Effector CD4-positive, alpha-beta T cell (primary cell): Measurements from ENCODE around the gene INPP4B.
"Not testable (repeated sequence)": the region's sequence is repeated elsewhere in the genome, so short reads cannot be mapped to it uniquely, and the experiment has no call there.

Experiments used
- DNase-seq: peaks from one replicate; pipeline ENCODE4 v3.0.0-alpha.2; 2020

The INPP4B gene

GRCh38 chr4:142406499-142406835 is 439.6 kb downstream of the INPP4B start:
- no peak for DNase-seq

DNA sequence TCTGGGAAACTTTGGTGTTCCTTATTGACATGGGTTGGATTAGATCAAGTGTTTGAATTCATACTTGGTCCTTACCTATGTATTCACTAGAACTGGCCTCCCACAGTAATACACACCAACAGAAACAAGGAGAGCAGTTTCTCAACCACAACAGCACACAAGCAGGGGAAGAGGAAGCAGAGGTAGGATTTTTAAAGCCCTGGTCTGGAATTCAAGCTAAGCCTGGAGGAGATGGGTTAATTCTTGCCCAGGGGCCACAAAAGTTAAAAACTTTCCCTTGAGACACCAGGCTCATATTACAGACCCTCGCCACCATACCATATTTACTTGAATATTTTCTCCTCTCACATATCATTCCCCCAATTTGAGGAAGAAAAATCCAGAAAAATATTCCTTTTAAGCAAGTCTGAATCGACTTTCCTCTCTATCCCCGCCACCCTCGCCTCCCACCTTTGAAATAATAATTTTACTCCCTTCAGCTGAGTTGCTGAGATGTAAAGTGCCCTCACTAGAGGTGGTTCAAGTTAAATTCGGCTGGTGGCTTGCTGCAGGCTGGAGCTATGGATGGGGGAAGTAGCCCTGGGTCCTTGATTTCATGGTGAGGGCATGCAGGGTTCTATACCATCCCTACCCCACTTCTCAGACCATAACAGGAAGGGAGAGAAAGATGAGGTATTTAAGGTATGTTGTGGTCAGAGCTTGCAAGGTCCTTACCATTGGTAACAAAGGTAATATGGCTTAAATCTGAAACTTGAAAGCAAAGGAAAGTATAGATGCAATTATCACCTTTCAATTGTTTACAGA is 440.2 kb downstream of the INPP4B start:
- no peak for DNase-seq

DNA sequence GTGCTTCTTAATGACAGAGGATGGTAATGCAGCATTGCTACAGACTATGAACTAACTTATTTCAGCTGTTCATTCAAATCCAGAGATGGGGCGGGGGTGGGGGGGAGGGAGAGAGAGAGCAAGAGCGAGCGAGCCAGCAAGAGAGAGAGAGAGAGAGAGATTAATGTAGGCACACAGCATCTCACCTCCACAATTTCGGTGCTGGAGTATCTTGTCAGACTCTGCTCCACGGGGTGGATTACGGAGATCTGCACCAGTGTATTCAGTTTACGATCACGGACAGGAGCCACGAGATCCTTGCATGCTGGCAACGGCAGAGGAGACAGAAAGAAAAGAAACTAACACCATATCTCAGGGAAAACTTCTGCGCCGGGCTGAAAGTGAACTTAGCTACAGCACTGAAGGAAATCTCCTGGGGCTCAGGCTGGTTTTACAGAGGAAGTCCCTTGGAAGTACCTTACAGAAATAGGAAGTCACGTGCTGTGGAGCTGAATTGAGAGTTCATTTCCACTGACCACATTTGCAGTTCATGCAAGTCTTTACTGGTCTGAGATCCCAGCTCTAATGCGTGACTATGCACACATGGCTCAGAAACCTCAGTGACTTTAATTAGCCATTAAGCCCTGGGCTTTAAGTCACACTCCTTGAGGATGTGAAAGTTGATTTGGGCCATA is 440.9 kb downstream of the INPP4B start:
- DNase-seq = peak; percentile 39

DNA sequence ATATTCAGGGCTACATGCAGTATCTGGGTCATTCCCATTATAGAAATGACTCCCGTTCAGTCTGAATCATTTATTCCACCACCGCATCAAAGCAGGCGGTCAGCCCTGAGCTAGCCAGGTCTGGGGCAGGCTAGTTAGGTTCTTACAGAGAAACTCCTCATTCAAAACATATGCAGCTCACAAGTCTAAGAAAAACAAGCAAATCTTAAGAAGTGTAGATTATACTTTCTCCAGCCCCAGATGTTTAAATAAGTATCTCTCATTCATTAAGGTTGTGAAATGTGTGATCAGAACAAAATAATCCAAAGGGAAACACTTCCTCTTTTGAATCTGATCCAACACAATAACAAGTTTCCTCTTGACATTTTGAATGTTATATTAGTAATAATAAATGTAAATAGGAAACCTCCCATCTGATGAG is 441.9 kb downstream of the INPP4B start:
- no peak for DNase-seq

GRCh38 chr4:142402900-142403299 is 443.2 kb downstream of the INPP4B start:
- DNase-seq = no peak

GRCh38 chr4:142402156-142402555 is 443.9 kb downstream of the INPP4B start:
- no peak for DNase-seq

DNA sequence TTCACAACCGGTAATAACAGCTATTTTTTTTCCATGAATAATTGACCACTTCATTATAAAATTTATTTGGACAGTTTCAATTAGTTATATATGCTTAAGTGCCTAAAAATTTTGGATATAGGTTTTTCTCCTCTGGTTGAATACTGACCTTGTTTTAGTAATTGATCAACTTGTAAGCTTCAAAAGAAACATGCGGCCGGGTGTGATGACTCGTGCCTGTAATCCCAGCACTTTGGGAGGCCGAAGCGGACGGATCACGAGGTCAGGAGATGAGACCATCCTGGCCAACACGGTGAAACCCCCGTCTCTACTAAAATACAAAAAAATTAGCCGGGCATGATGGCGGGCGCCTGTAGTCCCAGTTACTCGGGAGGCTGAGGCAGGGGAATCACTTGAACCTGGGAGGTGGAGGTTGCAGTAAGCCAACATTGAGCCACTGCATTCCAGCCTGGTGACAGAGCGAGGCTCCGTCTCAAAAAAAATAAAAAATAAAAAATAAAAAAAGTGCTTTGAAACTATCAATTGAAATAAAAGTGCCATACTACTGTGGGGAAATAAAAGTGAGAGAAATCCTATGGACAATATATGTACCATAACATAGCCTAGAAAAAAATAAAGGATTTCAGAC is 448.6 kb downstream of the INPP4B start:
- not testable (repeated sequence) for DNase-seq

DNA sequence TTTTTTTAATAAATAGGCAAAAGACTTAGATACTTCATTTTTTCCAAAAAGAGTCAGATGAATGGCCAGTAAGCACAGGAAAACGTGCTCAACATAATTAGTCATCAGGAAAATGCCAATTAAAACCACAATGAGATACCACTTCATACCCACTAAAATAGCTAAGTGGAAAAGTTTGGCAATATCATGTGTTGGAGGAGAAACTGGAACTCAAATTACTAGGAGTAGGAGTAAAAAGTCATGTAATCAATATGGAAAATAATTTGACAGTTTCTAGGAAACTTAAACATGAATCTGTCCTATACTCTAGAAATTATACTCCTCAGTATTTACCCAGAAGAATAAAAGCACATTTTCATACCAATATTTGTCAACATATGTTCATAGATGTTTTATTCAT is 449.8 kb downstream of the INPP4B start:
- DNase-seq = no peak

- no peak for DNase-seq
Observed at GRCh38 chr4:142393127-142393526, 453.0 kb downstream of the INPP4B start.

- no peak for DNase-seq
Observed at GRCh38 chr4:142386856-142387255, 459.2 kb downstream of the INPP4B start.

GRCh38 chr4:142386449-142386848 is 459.7 kb downstream of the INPP4B start:
- DNase-seq = no peak

DNA sequence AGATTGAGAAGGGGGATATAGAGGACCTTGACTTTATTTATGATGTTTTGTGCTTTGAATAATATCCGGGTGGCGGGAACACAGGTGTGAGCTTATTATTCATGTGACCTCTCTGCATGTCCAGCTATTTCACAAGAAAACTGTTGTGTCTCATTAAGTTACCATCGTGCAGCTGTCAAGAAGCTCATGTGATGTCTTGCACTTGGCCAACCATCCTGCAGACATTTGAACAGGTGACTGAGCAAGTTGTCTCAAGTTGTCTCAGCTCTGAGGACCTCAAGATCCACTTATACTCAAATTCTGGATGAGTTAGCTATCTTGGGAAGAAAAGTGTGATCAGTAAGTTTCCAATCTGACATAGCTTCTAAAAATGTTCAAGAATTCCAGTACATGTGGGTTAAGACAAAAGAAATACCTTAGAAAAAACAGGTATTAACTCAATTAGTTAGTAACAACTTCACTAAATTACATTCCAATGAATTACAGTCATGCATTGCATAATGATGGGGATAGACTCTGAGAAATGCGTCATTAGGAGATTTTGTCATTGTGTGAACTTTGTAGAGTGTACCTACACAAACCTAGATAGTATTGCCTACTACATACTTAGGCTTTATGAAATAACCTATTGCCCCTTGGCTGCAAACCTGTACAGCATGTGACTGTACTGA is 462.2 kb downstream of the INPP4B start:
- DNase-seq = no peak

- no peak for DNase-seq
Observed at GRCh38 chr4:142383354-142383753, 462.7 kb downstream of the INPP4B start.

- no peak for DNase-seq
Observed at GRCh38 chr4:142380052-142380602, 466.0 kb downstream of the INPP4B start.

DNA sequence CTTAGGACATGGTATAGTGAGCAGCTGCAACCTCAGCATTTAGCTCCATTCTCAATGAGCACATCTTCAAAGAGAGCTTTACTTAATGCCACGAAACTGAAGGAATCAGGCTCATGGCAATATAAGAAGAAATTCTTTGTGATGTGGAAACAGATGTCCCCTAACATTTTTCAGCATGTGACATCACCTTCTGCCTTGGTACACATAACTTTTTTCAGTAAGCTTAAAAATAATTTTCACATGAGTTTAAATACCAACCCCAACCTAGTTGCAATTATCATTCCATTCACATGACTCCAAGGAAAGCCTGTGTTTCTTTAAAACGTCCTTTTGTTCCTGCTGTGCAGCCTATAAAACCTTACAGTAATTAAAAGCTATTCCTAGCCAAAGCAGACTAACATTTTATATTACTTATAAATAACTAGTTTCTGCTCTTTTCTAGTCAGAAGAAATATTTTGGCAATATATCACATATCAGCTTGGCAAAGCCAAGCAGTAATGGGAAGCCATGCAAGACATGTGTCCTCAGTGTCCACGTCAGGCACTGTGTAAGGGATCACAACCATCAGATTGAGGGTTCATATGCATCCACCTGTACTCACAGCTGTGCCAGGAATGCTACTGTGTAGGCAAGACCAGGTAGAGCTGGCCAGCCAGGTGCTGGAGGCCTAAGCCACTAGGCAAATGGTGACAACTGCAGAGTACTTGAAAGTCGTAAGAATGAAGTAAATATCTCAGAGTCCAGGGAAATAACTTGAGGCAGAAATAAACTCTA is 466.6 kb downstream of the INPP4B start:
- no peak for DNase-seq

DNA sequence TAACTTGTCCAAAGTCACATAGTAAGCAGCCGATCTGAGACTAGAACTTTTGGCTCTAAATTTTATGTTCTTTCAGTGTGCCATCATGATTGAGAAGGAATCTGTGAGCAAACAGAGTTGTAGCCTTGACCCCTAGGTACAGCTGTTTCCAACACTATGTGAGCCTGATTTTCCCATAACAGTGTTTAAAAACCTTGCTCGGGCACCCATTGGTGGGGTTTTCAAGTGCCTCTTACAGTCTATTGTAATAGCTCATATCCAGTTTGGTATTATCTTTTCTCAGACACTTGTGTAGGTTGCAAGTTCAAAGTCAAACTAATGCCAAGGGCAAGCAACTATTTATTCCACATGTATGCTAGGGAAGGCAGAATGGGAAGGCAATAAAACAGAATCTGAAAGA is 467.9 kb downstream of the INPP4B start:
- no peak for DNase-seq

- no peak for DNase-seq
Observed at GRCh38 chr4:142377342-142378091, 468.6 kb downstream of the INPP4B start.

GRCh38 chr4:142376204-142376603 is 469.9 kb downstream of the INPP4B start:
- no peak for DNase-seq

DNA sequence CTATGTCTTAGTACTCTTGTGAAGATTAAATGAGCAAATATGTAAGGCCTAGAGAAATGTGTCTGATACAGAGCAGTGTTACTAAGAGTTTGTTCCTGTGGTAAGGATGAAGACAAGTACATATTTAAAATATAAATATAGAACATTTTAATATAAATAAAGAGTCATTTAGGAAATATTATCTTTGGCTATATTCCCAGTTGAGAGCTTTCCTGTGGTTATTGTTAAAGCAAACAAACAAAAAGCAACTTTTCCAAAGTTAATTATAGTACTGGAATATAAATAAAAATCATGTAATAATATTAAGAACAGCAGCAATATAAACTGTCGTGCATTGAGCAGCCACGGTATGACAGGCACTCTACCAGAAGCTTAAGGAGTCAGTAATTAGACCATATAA is 472.5 kb downstream of the INPP4B start:
- DNase-seq = no peak

DNA sequence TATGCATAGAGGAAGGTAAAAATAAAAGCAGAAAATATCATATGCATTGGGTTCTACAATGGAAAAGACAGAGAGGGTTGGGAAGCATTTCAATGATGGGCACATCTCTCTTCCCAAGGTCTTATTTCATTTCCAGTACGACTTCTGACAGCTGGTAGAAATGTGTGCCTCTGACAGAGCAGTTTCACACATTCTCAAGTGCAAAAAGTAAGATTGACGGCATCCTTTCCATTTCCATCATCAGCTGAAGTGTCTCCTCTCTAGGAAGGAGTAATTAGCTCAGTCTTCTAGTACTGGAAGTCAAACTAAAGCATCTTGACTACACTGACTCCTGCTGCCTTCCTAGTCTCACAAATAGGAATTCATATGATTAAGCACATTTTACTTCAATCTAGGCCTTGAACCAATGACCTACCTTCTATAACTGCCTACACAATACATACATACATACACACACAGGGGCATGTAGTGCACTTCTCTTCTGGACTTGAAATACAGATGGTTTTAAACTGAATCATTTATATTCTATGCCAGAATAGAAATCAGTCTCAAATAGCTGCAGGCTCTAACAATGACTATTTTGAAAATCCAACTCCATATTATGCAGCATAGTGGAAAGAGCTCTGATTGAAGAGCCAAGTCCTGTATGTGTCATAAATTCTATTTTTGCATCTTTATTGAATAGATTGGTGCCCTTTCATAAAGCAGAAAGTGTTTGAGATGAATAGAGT is 473.4 kb downstream of the INPP4B start:
- no peak for DNase-seq

- no peak for DNase-seq
Observed at GRCh38 chr4:142369141-142369540, 477.0 kb downstream of the INPP4B start.
